ENCODE data around the gene ERCC8. TPM values are rescaled to one million over a fixed set of nuclear protein-coding genes. Genes with fewer than 3 reads are reported as not detected.

The ERCC8 gene
- total and polyA plus RNA-seq, 2 of the 8 experiments (the other 6 are each of a cell fraction or from before 2014, with no cell fraction given) = 17.3 TPM

DNA sequence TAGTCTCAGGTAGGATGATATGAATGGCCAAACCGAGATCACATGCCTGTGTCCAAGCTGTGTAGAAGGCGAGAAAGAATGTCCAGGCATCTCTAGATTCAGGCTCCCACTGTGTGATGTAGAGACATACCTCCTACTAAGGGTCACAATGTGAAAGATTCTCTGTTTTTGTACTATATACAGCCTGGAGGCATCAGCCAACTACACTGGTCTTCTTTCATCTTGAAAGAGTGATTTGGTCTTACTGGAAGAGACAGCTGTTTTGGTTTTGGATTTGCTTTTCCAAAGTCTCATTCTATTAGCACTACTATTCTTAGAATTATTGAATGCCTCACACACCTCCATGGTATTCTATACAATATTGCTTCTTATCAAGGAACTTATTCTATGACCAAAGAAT, 26.4 kb downstream of the ERCC8 start:
- Histone ChIP-seq H4K5ac (ENCODE audit: insufficient read length, low read depth, low read length) (no peak overlapping the region), H3K18ac (ENCODE audit: extremely low read depth, low read length) (no peak overlapping the region), H3K4me3 (ENCODE audit: extremely low read depth in 1 of 4, insufficient read depth in 2 of 4, low read depth in 3 of 4, low read length in 4 of 4) (no peak overlapping the region), H2AK5ac (ENCODE audit: low read depth, low read length) (no peak overlapping the region), H3K56ac (replicated peaks; ENCODE audit: insufficient read length, low read depth, low read length) (no peak overlapping the region), H3K23me2 (ENCODE audit: low read depth, low read length) (no peaks in the 10 kb centered on the region), H3K27ac (ENCODE audit: low read depth, low read length) (no peak overlapping the region), H2BK15ac (ENCODE audit: low read length) (no peak overlapping the region), H3K36me3 (ENCODE audit: control insufficient read depth in 2 of 4, insufficient read depth in 4 of 4, low read length in 3 of 4) (peaks cover 0 to 5% (median 0%) of the 10 kb centered on the region in 4 experiments; a peak in 2 of 8 replicates), H4K91ac (replicated peaks; ENCODE audit: insufficient read length, low read length) (no peak overlapping the region), H3K23ac (ENCODE audit: insufficient read length) (no peak overlapping the region), H4K8ac (ENCODE audit: extremely low read depth, insufficient read depth, low read length) (no peak overlapping the region), H3K79me1 (ENCODE audit: low read depth, low read length) (no peaks in the 10 kb centered on the region), H2BK12ac (ENCODE audit: low read depth, low read length) (no peak overlapping the region), H3K4me1 (replicated peaks in 1 of 4; ENCODE audit: control insufficient read depth in 3 of 4, insufficient read depth in 4 of 4, low read length in 3 of 4) (no peaks in the 10 kb centered on the region), H3K9ac (replicated peaks in 1 of 4; ENCODE audit: extremely low read depth in 1 of 4, low read depth in 3 of 4, low read length in 3 of 4) (no peak overlapping the region), H2AFZ (ENCODE audit: low read length) (no peak overlapping the region), H3K4me2 (ENCODE audit: insufficient read depth in 1 of 2, low read depth in 2 of 2, low read length in 2 of 2) (no peak overlapping the region), H2BK20ac (ENCODE audit: low read length) (no peak overlapping the region), H3K9me3 (ENCODE audit: insufficient read depth in 2 of 2, low read depth in 1 of 2, low read length in 1 of 2) (no peaks in the 10 kb centered on the region), H3K4ac (replicated peaks; ENCODE audit: insufficient read length, low read depth, low read length) (no peak overlapping the region), H3K79me2 (ENCODE audit: control insufficient read depth in 1 of 2, insufficient read depth in 2 of 2, low read length in 2 of 2) (no peaks in the 10 kb centered on the region), H3K27me3 (replicated peaks in 1 of 4; ENCODE audit: control insufficient read depth in 3 of 4, extremely low read depth in 1 of 4, insufficient read depth in 3 of 4, low read length in 3 of 4) (no peaks in the 10 kb centered on the region), H2BK5ac (ENCODE audit: low read depth, low read length) (no peak overlapping the region), H2BK120ac (replicated peaks; ENCODE audit: low read depth, low read length) (no peak overlapping the region), H3K14ac (ENCODE audit: insufficient read length) (no peak overlapping the region), H4K20me1 (replicated peaks in 1 of 2; ENCODE audit: control insufficient read depth in 1 of 2, insufficient read depth in 2 of 2, low read length in 2 of 2) (no peaks in the 10 kb centered on the region)
- ChIA-PET CTCF (ENCODE audit: partially characterized antibody) (interaction anchor here (0.6 to 2.5 kb wide), 4 partner anchors 9 to 1422 kb away, joined by 3 to 9 read pairs (median 3); no protein-coding TSS in a partner anchor), POLR2A (ENCODE audit: partially characterized antibody) (interaction anchor here (0.5 to 1.0 kb wide), 2 partner anchors 9 to 27 kb away, joined by 4 read pairs; no protein-coding TSS in a partner anchor)
- FAIRE-seq (no peak), DNase-seq (ENCODE audit: low read depth in 1 of 2, low spot score in 2 of 2) (no peak)
- WGBS, 2 experiments (ENCODE audit: extremely low coverage in 1 of 2, insufficient coverage in 1 of 2, insufficient read length in 1 of 2, insufficient replicate concordance in 2 of 2, low coverage in 1 of 2, low lambda C conversion rate in 2 of 2, missing lambda C conversion rate in 1 of 2) = 91% methylated on average over 2 of the region's 2 CpGs; no CpG with 5 or more reads in 1 of the 2 experiments
- TF ChIP-seq RXRA (IDR thresholded peaks at IDR 0.05; ENCODE audit: insufficient read depth, low read depth, low read length) = no peak
- TF ChIP-seq JUN (IDR thresholded peaks at IDR 0.05; ENCODE audit: low read depth, low read length) = no peak
- no peak for TF ChIP-seq CBX8 (IDR thresholded peaks at IDR 0.05; ENCODE audit: borderline replicate concordance, low read depth, low read length)
- TF ChIP-seq HDAC6 (IDR thresholded peaks at IDR 0.05; ENCODE audit: low read depth, low read length) = no peak
- no peak for TF ChIP-seq RFX5 (IDR thresholded peaks at IDR 0.05; ENCODE audit: borderline replicate concordance, low read depth, low read length)
- no peak for TF ChIP-seq BRCA1 (IDR thresholded peaks at IDR 0.05; ENCODE audit: low read depth, low read length)
- TF ChIP-seq RAD21 (IDR thresholded peaks at IDR 0.05 in 1 of 2, conservative IDR thresholded peaks at IDR 0.05 in 1 of 2; ENCODE audit: low read depth in 2 of 2, low read length in 2 of 2) = no peak
- no peak for TF ChIP-seq MAX (IDR thresholded peaks at IDR 0.05)
- TF ChIP-seq TEAD4 (IDR thresholded peaks at IDR 0.05; ENCODE audit: low read depth, low read length) = no peak
- TF ChIP-seq POU5F1 (IDR thresholded peaks at IDR 0.05; ENCODE audit: low read depth, low read length) = no peak
- no peak for TF ChIP-seq ASH2L (IDR thresholded peaks at IDR 0.05; ENCODE audit: low read length)
- TF ChIP-seq USF2 (IDR thresholded peaks at IDR 0.05; ENCODE audit: low read length) = no peak
- TF ChIP-seq SP1 (IDR thresholded peaks at IDR 0.05; ENCODE audit: low read depth, low read length) = no peak
- TF ChIP-seq EGR1 (IDR thresholded peaks at IDR 0.05; ENCODE audit: borderline replicate concordance, low read depth, low read length) = no peak
